A673 (cell line): Measurements from ENCODE around the gene WDR75. TPM values are rescaled to one million over a fixed set of nuclear protein-coding genes. Genes with fewer than 3 reads are reported as not detected.

Experiments used
- BruUV-seq: library from RNA; stranded (reverse); fragments of 400-500 nt; replicated peaks from 2 replicates; lab custom pipeline; 2021; lab: Mats Ljungman, UMichigan
- CTCF ChIA-PET: fragments of 300-600 bp; sonication (Branson Sonifier 250); formaldehyde crosslinking; loops from one replicate; lab custom pipeline; 2022; ENCODE audit warnings: antibody characterized with exemption; lab: Charles Lee
- POLR2A ChIA-PET: fragments of 300-600 bp; sonication (Branson Sonifier 250); formaldehyde crosslinking; loops from one replicate; lab custom pipeline; 2022; ENCODE audit warnings: antibody characterized with exemption; ENCODE audit not compliant: low non-redundant PET; lab: Charles Lee
- DNase-seq: peaks from one replicate; pipeline ENCODE4 v3.0.0-alpha.2; 2015; ENCODE audit warnings: low spot score
- H3K27ac ChIP-seq: fragments of 200-600 bp; sonication (generic); 2 replicates; pipeline ENCODE4 v1.5.1; 2016; ENCODE audit warnings: mixed run types, low read depth, mild to moderate bottlenecking, mixed read lengths, antibody characterized with exemption, low read length; ENCODE audit not compliant: poor library complexity, severe bottlenecking
- H3K27me3 ChIP-seq: fragments of 200-600 bp; sonication (generic); replicated peaks from 2 replicates; pipeline ENCODE4 v1.6.1; 2017; ENCODE audit warnings: mixed run types, low read depth, mild to moderate bottlenecking, mixed read lengths, antibody characterized with exemption, low read length; ENCODE audit not compliant: insufficient read depth, poor library complexity
- H3K36me3 ChIP-seq: fragments of 200-600 bp; sonication (generic); 2 replicates; pipeline ENCODE4 v1.6.1; 2016; ENCODE audit warnings: mixed run types, mild to moderate bottlenecking, mixed read lengths, antibody characterized with exemption, low read length; ENCODE audit not compliant: insufficient read depth, poor library complexity, severe bottlenecking
- H3K4me1 ChIP-seq: fragments of 200-600 bp; sonication (generic); 2 replicates; pipeline ENCODE4 v1.6.1; 2017; ENCODE audit warnings: mixed run types, mild to moderate bottlenecking, mixed read lengths, antibody characterized with exemption, low read length; ENCODE audit not compliant: insufficient read depth, poor library complexity, severe bottlenecking
- H3K4me3 ChIP-seq: fragments of 200-600 bp; sonication (generic); 2 replicates; pipeline ENCODE4 v1.5.1; 2016; ENCODE audit warnings: low read depth, mixed run types, mild to moderate bottlenecking, mixed read lengths, low read length; ENCODE audit not compliant: poor library complexity, severe bottlenecking
- H3K9me3 ChIP-seq: fragments of 200-600 bp; sonication (generic); 2 replicates; pipeline ENCODE4 v1.6.1; 2016; ENCODE audit warnings: mixed run types, low read depth, mild to moderate bottlenecking, mixed read lengths, antibody characterized with exemption, low read length; ENCODE audit not compliant: poor library complexity, severe bottlenecking
- EZH2 ChIP-seq: fragments of 200-600 bp; sonication (generic); IDR thresholded peaks from 2 replicates; pipeline ENCODE4 v1.6.1; 2017; ENCODE audit warnings: borderline replicate concordance, low read depth, mild to moderate bottlenecking, mixed read lengths, antibody characterized with exemption, low read length; ENCODE audit not compliant: poor library complexity, severe bottlenecking
- intact Hi-C: fragments of 100-400 bp; cut with micrococcal nuclease; formaldehyde crosslinking; loops from one replicate; pipeline ENCODE4 v1.10.0; 2022; ENCODE audit not compliant: unreplicated experiment
- total RNA-seq: library from RNA; stranded (reverse); gene quantifications from 2 replicates; pipeline ENCODE4 v1.2.3, GENCODE V29; 2021
- TF ChIP-seq, protein P1 (sequence below): fragments of 300-800, 200-600 bp; sonication (generic); conservative IDR thresholded peaks from 2 replicates; pipeline ENCODE4 v1.5.1; 2017; ENCODE audit warnings: low read depth, mild to moderate bottlenecking, antibody characterized with exemption, low read length, moderate library complexity, mixed read lengths

Gene WDR75
- total RNA-seq, 1 experiment from 2014 or later: 69.6 TPM

DNA sequence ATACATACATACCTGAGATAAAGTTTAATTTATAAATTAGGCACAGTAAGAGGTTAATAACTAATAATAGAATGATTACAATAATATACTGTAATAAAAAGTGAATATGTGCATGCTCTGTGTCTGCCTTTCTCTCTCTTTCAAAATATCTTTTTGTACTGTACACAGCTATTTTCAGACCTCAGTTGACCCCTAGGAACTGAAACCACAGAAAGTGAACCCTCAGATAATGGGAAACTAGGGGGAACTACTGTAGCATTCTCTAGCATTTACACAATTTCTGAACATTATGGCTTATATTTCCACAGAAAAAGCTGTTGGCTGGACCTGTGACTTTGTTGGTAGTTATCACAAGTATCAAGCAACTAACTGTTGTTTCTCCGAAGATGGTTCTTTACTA lies 25.9 kb downstream of the WDR75 start:
- H3K9me3 ChIP-seq: no peaks in the 10 kb centered on the region
- H3K4me1 ChIP-seq: no peaks in the 10 kb centered on the region
- no peaks in the 10 kb centered on the region for H3K27me3 ChIP-seq
- BruUV-seq: no TSS peak
- intact Hi-C loops: loop anchor here (5.0 kb wide), 1 partner anchor 165 kb away; no protein-coding TSS in a partner anchor
- ChIA-PET CTCF (interaction anchor here (0.9 kb wide), 1 partner anchor 16 kb away, joined by 3 read pairs; no protein-coding TSS in a partner anchor), POLR2A (no interaction called here)
- no peak overlapping the region for H3K27ac ChIP-seq
- no peak overlapping the region for H3K4me3 ChIP-seq
- no peak for DNase-seq
- peaks cover 97% of the 10 kb centered on the region for H3K36me3 ChIP-seq
- TF ChIP-seq, protein P1, sequence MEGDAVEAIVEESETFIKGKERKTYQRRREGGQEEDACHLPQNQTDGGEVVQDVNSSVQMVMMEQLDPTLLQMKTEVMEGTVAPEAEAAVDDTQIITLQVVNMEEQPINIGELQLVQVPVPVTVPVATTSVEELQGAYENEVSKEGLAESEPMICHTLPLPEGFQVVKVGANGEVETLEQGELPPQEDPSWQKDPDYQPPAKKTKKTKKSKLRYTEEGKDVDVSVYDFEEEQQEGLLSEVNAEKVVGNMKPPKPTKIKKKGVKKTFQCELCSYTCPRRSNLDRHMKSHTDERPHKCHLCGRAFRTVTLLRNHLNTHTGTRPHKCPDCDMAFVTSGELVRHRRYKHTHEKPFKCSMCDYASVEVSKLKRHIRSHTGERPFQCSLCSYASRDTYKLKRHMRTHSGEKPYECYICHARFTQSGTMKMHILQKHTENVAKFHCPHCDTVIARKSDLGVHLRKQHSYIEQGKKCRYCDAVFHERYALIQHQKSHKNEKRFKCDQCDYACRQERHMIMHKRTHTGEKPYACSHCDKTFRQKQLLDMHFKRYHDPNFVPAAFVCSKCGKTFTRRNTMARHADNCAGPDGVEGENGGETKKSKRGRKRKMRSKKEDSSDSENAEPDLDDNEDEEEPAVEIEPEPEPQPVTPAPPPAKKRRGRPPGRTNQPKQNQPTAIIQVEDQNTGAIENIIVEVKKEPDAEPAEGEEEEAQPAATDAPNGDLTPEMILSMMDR: no peak
- no peak for TF ChIP-seq EZH2

DNA sequence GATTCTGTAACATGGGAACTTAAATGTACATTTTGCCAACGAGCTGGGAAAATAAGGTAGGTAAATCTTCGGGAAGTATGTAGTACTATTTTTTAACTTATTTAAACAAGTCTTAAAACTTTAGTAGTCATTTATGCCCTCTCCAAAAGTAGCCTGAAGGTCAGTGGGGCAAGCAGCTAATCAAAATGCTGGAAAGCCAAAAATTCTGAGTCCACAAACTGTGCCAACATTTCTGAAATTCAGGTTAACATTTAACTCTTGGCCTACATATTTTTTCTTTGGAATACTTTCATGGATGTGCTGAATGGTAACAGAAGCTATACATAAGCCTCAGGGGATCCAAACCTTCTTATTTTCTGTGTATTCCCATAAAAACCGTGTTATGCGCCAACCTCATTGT lies 26.3 kb downstream of the WDR75 start:
- Histone ChIP-seq H3K27me3 (no peaks in the 10 kb centered on the region), H3K4me1 (no peaks in the 10 kb centered on the region), H3K36me3 (peaks cover 96% of the 10 kb centered on the region), H3K9me3 (no peaks in the 10 kb centered on the region), H3K4me3 (no peak overlapping the region), H3K27ac (no peak overlapping the region)
- TF ChIP-seq, protein P1: no peak
- TF ChIP-seq EZH2: no peak
- no peak for DNase-seq
- no TSS peak for BruUV-seq
- intact Hi-C loops: loop anchor here (5.0 kb wide), 1 partner anchor 165 kb away; no protein-coding TSS in a partner anchor
- ChIA-PET CTCF (interaction anchor here (0.9 kb wide), 1 partner anchor 15 kb away, joined by 3 read pairs; no protein-coding TSS in a partner anchor), POLR2A (no interaction called here)

DNA sequence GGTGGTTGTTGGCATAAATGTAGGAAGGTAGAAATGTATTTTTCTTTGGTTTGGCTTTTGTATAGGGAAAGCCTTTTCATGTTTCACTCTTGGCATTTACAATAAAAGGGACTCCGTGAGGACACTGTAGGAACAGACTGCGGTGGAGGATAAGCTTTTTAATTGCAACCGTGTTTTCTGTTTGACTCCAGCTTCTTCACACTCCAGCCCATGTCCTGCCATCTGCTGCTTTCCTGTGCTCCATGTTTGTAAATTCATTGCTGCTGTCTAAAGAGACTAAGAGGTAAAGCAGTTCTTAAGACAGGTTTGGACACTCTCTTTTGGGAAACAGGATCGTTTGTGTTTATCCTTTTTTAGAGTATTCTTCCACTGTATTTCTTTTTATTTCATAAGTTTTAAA lies 33.3 kb downstream of the WDR75 start:
- Histone ChIP-seq H3K27me3 (no peaks in the 10 kb centered on the region), H3K4me3 (no peak overlapping the region), H3K9me3 (no peaks in the 10 kb centered on the region), H3K36me3 (peaks cover 57% of the 10 kb centered on the region), H3K27ac (no peak overlapping the region), H3K4me1 (no peaks in the 10 kb centered on the region)
- no TSS peak for BruUV-seq
- intact Hi-C loops: no loop called here
- ChIA-PET CTCF (no interaction called here), POLR2A (no interaction called here)
- DNase-seq: no peak
- TF ChIP-seq EZH2: no peak
- TF ChIP-seq, protein P1: no peak
